ENCODE measurements around the gene F7.

F7 gene

DNA sequence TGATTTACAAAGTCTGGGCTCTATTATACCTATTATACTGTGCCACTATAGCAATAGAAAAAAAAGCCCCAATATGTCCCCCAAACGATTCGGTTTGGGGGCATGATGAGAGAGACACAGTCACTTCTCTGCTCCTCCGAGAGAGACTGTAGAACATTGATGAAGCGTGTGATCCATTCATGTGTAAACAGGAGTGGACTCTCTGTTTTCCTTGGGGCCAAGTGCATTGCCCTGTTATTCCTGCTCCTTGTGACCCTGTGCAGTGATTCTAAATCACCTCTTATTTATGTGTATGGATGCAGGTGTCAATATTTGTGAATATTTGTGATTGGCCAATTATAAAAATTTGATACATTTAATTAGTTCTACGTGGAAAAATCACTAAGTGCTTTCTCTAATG is 34.0 kb downstream of the F7 start:
- TF ChIP-seq POLR2AphosphoS5 (IDR thresholded peaks at IDR 0.05; ENCODE audit: borderline replicate concordance, low read depth, low read length), result no peak
- no peak for TF ChIP-seq FOXP2 (optimal IDR thresholded peaks at IDR 0.05; ENCODE audit: control extremely low read depth, extremely low read length, insufficient read depth)
- H3K4me3 ChIP-seq, result no peak overlapping the region
- H3K27ac ChIP-seq, result no peak overlapping the region
- no peaks in the 10 kb centered on the region for H3K9me3 ChIP-seq (ENCODE audit: low read depth, low read length)
- no peak for DNase-seq (ENCODE audit: low read depth, low spot score)
- H3K9ac ChIP-seq (ENCODE audit: insufficient read length), result no peak overlapping the region
- H3K36me3 ChIP-seq (ENCODE audit: insufficient read depth, low read length), result no peaks in the 10 kb centered on the region

DNA sequence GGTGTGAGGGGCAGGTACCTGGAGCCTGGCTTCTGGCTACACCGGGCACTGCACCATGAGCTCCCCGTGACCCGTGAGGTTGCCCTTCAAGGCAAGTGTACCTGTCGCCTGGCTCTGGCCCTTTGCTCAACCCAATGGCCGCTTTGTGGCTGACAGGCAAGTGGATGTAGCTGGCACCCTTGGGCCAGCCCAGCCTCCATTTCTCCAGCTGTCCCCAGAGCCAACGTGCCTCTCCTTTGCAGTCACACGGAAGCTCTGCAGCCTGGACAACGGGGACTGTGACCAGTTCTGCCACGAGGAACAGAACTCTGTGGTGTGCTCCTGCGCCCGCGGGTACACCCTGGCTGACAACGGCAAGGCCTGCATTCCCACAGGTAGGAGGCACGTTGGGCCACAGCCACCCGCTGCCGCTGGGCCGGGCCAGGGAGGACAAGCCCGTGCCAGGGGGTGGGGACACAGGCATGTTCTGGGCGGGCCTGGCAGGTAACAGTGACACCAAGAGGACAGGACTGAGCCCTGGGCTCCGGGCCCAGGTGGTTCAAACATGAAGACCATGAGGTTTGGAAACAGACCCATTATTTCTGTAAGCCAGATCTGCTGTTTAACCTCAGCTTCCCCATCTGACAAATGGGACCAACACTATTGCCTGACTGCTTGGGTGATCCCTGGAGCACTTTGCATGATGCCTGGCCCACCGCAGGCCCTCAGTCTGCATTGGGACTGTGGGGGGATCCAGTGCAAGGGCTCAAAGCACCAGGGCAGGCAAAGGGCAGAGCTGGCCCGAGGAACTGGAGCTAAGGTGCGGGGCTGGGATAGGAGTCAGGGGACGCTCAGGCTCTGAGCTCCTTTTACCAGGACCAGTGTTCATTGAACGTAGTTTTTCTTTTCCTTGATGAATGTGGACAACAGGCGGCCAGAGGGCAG is 35.3 kb downstream of the F7 start:
- H3K9me3 ChIP-seq (ENCODE audit: low read depth, low read length), result no peaks in the 10 kb centered on the region
- no peak for TF ChIP-seq POLR2AphosphoS5 (IDR thresholded peaks at IDR 0.05; ENCODE audit: borderline replicate concordance, low read depth, low read length)
- TF ChIP-seq EZH2 (IDR thresholded peaks at IDR 0.05), result no peak
- TF ChIP-seq FOXP2 (optimal IDR thresholded peaks at IDR 0.05; ENCODE audit: control extremely low read depth, extremely low read length, insufficient read depth), result no peak
- DNase-seq (ENCODE audit: low read depth, low spot score), result no peak
- no peak overlapping the region for H3K27ac ChIP-seq
- H3K4me3 ChIP-seq, result no peak overlapping the region
- no peak overlapping the region for H3K9ac ChIP-seq (ENCODE audit: insufficient read length)
- no peaks in the 10 kb centered on the region for H3K36me3 ChIP-seq (ENCODE audit: insufficient read depth, low read length)

DNA sequence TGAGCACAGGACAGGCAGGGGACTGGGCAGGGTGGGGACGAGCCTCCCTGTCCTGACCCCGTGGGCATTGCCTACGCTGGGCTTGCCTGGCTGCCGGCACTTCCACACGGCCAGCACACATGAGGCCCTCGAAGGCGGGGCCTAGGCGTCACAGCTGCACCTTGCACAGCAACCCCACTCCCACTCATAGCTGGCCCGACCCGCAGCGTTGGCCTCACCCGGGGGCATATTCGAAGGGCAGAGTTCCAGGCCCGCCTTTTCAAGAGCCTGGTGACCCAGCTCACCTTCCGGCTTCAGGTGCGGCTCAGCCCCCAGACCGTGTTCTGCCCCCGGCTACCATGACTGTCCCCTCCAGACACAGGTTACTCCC is 36.0 kb downstream of the F7 start:
- Histone ChIP-seq H3K27ac (no peak overlapping the region), H3K9ac (ENCODE audit: insufficient read length) (no peak overlapping the region), H3K36me3 (ENCODE audit: insufficient read depth, low read length) (no peaks in the 10 kb centered on the region), H3K9me3 (ENCODE audit: low read depth, low read length) (no peaks in the 10 kb centered on the region), H3K4me3 (no peak overlapping the region)
- no peak for DNase-seq (ENCODE audit: low read depth, low spot score)
- TF ChIP-seq EZH2 (IDR thresholded peaks at IDR 0.05) (no peak), FOXP2 (optimal IDR thresholded peaks at IDR 0.05; ENCODE audit: control extremely low read depth, extremely low read length, insufficient read depth) (no peak), POLR2AphosphoS5 (IDR thresholded peaks at IDR 0.05; ENCODE audit: borderline replicate concordance, low read depth, low read length) (no peak)

DNA sequence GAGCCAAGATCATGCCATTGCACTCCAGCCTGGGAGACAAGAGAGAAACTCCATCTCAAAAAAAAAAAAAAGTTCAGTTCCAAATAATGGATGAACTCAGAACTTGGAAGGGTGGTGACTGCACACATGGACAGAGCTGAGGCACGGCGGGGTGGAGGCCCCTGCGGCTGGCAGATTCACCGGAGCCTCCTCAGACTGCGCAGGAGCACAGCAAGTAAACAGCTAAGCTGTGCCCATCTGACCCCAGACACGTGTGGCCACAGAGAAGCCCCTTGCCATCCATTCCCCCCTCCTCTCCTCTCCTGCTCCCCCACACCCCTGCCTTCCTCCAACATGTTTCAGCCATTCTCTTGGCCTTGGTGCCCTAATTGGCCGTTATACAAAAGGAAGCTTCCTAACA is 37.3 kb downstream of the F7 start:
- DNase-seq (ENCODE audit: low read depth, low spot score), result no peak

DNA sequence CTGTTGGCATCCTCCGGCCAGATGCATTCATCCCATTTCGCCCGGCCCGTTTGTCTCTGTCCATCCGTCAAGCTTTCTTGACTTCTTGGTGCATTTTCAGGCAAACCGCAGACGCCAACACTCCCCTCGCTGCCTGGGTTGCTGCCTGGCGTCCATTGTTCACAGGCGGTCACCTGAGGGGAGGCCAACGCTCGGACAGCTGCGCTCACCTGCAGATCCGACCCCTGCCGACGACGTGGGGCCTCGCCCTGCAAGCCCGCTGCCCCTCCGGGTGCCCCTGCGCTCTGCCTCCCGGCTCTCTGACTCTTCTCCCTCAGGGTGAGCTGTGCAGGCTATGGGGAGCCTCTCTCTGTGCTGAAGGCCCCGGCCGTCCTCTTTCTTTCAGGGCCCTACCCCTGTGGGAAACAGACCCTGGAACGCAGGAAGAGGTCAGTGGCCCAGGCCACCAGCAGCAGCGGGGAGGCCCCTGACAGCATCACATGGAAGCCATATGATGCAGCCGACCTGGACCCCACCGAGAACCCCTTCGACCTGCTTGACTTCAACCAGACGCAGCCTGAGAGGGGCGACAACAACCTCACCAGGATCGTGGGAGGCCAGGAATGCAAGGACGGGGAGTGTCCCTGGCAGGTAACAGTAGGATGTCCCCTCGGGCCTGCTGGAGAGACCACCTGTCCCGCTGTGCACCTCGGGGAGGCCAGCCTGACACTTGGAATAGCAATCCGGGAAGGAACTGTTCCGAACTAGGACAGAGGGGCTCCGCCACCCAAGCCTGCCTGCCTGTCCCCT is 38.1 kb downstream of the F7 start:
- no peak for DNase-seq (ENCODE audit: low read depth, low spot score)
- H3K4me3 ChIP-seq, result no peak overlapping the region
- H3K9me3 ChIP-seq (ENCODE audit: low read depth, low read length), result no peaks in the 10 kb centered on the region
- H3K27ac ChIP-seq, result no peak overlapping the region
- H3K9ac ChIP-seq (ENCODE audit: insufficient read length), result no peak overlapping the region
- no peaks in the 10 kb centered on the region for H3K36me3 ChIP-seq (ENCODE audit: insufficient read depth, low read length)
- no peak for TF ChIP-seq POLR2AphosphoS5 (IDR thresholded peaks at IDR 0.05; ENCODE audit: borderline replicate concordance, low read depth, low read length)
- TF ChIP-seq FOXP2 (optimal IDR thresholded peaks at IDR 0.05; ENCODE audit: control extremely low read depth, extremely low read length, insufficient read depth), result no peak
- no peak for TF ChIP-seq EZH2 (IDR thresholded peaks at IDR 0.05)

More for the DNA sequence above, 37.3 kb downstream of the F7 start:
- Histone ChIP-seq H3K27ac (no peak overlapping the region), H3K36me3 (ENCODE audit: insufficient read depth, low read length) (no peaks in the 10 kb centered on the region), H3K9me3 (ENCODE audit: low read depth, low read length) (no peaks in the 10 kb centered on the region), H3K4me3 (no peak overlapping the region), H3K9ac (ENCODE audit: insufficient read length) (no peak overlapping the region)
- no peak for TF ChIP-seq EZH2 (IDR thresholded peaks at IDR 0.05)
- TF ChIP-seq POLR2AphosphoS5 (IDR thresholded peaks at IDR 0.05; ENCODE audit: borderline replicate concordance, low read depth, low read length), result no peak
- no peak for TF ChIP-seq FOXP2 (optimal IDR thresholded peaks at IDR 0.05; ENCODE audit: control extremely low read depth, extremely low read length, insufficient read depth)

DNA sequence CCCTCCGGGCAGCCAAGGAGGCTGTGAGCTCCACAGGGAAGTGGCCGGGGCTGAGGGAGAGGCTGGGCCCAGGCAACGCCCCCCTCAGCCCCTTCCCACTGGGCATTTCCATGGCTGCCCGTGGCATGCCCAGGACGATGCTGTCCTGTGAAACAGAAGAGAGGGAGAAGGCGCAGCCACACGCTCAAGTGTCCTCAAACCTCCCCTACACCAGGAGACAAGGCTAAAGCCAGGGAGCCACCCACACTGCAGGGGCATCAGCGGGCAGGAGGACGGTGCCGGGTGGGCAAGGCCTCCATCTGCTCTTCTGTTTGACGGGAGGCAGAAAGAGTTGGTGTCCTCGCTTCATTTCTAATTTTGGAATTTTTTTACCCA is 38.7 kb downstream of the F7 start:
- no peaks in the 10 kb centered on the region for H3K36me3 ChIP-seq (ENCODE audit: insufficient read depth, low read length)
- no peak for TF ChIP-seq EZH2 (IDR thresholded peaks at IDR 0.05)
- no peak for TF ChIP-seq POLR2AphosphoS5 (IDR thresholded peaks at IDR 0.05; ENCODE audit: borderline replicate concordance, low read depth, low read length)
- no peak for TF ChIP-seq FOXP2 (optimal IDR thresholded peaks at IDR 0.05; ENCODE audit: control extremely low read depth, extremely low read length, insufficient read depth)
- no peak overlapping the region for H3K9ac ChIP-seq (ENCODE audit: insufficient read length)
- no peak overlapping the region for H3K27ac ChIP-seq
- DNase-seq (ENCODE audit: low read depth, low spot score), result no peak
- H3K4me3 ChIP-seq, result no peak overlapping the region
- H3K9me3 ChIP-seq (ENCODE audit: low read depth, low read length), result no peaks in the 10 kb centered on the region

DNA sequence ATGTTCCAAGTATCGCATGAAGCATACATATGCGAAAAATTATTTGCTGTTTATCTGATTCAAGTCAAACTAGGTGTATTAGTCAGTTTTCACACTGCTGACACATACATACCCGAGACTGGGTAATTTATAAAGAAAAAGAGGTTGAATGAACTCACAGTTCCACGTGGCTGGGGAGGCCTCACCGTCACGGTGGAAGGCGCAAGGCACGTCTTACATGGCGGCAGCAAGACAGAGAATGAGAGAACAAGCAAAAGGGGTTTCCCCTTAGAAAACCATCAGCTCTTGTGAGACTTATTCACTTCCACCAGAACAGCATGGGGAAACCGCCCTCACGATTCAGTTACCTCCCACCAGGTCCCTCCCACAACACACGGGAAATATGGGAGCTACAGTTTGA is 39.9 kb downstream of the F7 start:
- TF ChIP-seq EZH2 (IDR thresholded peaks at IDR 0.05) (no peak), FOXP2 (optimal IDR thresholded peaks at IDR 0.05; ENCODE audit: control extremely low read depth, extremely low read length, insufficient read depth) (no peak), POLR2AphosphoS5 (IDR thresholded peaks at IDR 0.05; ENCODE audit: borderline replicate concordance, low read depth, low read length) (no peak)
- H3K4me3 ChIP-seq, result no peak overlapping the region
- no peaks in the 10 kb centered on the region for H3K36me3 ChIP-seq (ENCODE audit: insufficient read depth, low read length)
- no peak overlapping the region for H3K27ac ChIP-seq
- no peak for DNase-seq (ENCODE audit: low read depth, low spot score)
- H3K9ac ChIP-seq (ENCODE audit: insufficient read length), result no peak overlapping the region
- no peaks in the 10 kb centered on the region for H3K9me3 ChIP-seq (ENCODE audit: low read depth, low read length)

DNA sequence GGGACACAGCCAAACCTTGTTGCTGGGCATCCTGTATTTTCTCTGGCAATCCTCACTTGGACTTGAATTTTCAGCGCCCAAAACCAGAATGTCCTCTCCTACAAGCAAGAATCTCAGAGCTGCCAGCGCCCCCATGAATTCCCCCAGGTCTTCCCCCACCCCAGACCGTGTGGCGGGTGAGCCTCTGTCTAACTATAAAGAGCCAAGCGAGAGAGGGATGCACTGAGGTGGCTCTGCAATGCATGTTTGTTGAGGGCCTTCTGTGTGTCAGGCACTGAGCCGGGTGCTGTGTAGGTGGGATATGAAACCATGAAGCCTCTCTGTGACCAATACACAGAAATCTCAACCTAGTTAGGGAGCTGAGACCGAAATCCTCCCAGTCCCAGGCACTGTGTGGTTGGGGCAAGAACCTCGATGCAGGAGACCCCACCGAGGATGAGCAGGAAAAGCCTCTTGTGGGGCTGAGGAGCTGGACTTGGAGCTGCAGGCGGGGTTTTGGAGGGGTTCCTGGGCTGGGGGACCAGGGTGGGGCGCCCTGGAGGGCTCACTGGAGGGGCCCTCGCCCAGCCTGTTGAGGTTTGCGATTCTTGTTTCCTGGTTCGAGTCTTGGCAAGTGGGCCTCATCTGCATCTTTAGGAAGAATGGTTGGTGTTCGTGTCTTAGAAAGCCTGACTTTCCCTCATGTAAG is 40.5 kb downstream of the F7 start:
- TF ChIP-seq POLR2AphosphoS5 (IDR thresholded peaks at IDR 0.05; ENCODE audit: borderline replicate concordance, low read depth, low read length) (no peak), EZH2 (IDR thresholded peaks at IDR 0.05) (no peak), FOXP2 (optimal IDR thresholded peaks at IDR 0.05; ENCODE audit: control extremely low read depth, extremely low read length, insufficient read depth) (no peak)

More for the DNA sequence above, 40.5 kb downstream of the F7 start:
- DNase-seq (ENCODE audit: low read depth, low spot score), result no peak
- H3K36me3 ChIP-seq (ENCODE audit: insufficient read depth, low read length), result no peaks in the 10 kb centered on the region
- no peaks in the 10 kb centered on the region for H3K9me3 ChIP-seq (ENCODE audit: low read depth, low read length)
- no peak overlapping the region for H3K9ac ChIP-seq (ENCODE audit: insufficient read length)
- no peak overlapping the region for H3K27ac ChIP-seq
- H3K4me3 ChIP-seq, result no peak overlapping the region
